GM21717 (cell line): ENCODE measurements around the gene APOH.

ENCODE experiments used
- ATAC-seq: cut with Tn5 transposase; IDR thresholded peaks from one replicate; pipeline ENCODE4 v1.9.1; 2021; ENCODE audit warnings: mild to moderate bottlenecking, moderate library complexity; ENCODE audit not compliant: unreplicated experiment

Gene APOH

DNA sequence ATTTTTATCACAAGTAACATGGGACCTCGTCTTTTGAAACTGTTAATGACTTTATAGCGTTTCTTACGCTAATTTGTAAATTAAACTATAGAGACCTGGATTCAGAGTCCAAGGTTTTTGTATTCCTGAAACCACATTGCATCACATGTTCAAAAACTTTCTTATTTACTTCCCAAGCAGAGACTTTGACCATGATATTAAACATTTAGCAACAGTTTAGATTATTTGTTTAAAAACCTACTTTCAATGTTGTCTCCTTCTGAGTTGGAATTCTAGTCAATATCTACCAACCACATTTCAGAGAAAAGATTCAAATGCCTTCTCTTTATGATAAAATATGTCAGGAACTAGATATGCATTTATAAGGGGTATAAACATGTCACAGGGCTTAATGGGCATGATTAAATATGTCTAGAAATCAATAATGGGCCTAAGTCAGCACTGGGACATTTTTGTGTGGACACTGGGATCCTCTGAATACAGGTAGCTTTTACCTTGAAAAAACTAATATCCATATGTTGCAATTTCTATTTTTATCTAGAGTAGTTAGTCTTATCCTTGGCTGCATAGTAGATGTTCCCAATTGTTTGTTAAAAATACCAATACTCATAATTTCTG is 6.3 kb upstream of the APOH start:
- ATAC-seq: no peak

DNA sequence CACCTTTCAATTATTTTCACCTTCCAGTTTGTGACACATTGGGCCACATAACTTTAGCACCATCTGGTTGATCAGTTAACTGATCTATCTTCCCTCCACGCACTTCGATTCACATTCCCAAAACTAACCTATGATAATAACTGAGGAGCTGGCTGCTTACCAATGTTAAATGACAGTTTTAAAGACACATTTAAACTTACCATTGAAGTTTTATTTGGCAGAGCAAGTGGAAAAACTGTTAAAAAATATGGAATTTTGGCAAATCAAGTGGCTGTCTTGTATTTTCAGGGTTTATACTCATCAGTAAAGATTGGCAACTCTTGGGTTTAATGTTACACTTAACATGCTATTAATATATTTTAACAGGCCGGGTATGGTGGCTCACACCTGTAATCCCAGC is 5.4 kb upstream of the APOH start:
- ATAC-seq: no peak

DNA sequence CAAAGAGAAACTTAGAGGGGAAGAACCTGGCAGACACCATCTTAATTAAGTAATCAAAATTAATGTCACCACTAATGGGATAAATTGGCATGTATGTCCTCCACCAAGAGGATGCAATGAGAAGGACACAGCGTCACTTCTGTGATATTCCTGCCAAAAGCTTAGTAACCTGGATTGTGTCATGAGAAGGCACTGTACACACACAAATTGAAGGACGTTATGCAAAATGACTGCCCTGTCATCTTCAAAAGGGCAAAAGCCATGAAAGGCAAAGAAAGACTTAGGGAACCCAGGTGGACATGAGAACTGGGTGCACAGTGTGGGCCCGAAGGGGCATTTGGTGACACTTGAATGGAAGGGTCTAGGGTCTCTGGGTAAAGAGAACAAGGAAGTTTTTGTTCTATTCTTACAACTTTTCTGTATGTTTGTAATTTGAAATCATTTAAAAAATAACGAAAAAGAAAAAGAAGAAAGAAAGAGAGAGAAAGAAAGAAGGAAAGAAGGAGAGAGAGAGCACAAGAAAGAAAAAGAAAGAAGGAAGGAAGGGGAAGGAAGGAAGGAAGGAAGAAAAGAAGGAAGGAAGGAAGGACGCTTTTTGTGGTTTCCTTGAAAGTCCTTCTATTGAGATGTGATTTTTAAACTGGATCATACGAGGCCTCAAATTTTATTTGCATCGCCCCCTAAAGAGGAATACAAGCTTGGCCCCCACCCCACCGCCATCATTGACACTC is 4.0 kb upstream of the APOH start:
- ATAC-seq: no peak

- no peak for ATAC-seq
These were observed 1.8 kb upstream of the APOH start for GRCh38 chr17:66230922-66231591.

DNA sequence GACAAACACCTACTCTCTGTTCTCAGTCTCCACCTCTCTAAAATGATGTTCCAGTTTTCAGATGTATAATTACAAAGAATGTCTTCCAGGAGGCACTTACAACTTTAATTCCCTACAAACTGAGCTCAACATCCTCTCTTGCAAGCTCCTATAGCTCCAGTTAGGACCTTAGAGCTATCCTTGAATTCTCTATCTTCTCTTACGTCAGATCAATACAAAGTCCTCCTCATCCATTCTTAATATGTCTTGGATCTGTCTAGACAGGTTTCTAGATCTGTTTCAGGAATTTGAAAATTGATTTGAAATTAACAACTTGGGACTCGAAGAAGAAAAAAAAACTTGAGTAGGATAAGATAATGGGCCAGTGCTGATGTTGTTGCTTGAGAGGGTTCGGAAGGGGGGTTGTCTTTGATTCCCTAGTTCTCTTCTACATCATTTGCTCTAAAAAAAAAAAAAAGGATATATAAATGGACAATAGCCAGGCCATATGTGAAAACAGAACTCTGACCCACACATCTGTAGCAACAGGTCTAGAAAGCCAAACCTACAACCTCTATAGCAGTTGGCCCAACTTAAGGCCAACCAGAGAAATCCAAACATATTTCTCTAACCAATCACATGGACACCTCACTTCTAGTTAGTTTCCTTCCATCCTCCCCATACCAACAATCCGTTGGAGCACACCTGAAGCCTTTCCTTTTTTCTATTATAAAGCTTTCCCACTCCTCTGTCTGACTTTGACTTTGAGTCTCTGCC is 746 bp upstream of the APOH start:
- no peak for ATAC-seq

- ATAC-seq: no peak
These were observed 1.8 kb downstream of the APOH start for GRCh38 chr17:66227212-66228045.

DNA sequence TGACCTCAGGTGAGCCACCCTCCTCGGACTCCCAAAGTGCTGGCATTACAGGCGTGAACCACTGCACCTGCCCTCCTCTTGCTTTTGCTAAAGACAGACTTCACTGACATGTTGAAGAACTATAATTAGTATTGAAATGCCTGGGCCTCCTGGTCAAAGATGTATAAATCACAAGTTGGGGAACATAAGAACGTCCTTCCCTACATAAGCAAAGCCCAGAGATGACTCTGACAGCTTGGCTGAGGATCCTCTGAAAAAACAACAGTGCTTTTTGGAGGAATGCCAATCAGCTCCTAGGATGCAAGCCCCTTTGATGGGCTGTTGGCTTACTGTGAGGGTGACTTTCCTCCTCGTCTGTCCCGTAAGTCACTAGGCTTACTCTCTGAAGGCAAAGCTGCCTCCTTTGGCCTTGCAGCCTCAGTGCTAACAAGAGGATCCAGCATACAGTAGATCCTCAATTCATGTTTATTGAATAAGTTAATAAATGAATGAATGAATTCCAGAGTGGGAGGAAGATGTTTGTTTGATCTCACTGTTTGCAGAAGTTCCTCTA is 6.3 kb downstream of the APOH start:
- ATAC-seq: no peak

DNA sequence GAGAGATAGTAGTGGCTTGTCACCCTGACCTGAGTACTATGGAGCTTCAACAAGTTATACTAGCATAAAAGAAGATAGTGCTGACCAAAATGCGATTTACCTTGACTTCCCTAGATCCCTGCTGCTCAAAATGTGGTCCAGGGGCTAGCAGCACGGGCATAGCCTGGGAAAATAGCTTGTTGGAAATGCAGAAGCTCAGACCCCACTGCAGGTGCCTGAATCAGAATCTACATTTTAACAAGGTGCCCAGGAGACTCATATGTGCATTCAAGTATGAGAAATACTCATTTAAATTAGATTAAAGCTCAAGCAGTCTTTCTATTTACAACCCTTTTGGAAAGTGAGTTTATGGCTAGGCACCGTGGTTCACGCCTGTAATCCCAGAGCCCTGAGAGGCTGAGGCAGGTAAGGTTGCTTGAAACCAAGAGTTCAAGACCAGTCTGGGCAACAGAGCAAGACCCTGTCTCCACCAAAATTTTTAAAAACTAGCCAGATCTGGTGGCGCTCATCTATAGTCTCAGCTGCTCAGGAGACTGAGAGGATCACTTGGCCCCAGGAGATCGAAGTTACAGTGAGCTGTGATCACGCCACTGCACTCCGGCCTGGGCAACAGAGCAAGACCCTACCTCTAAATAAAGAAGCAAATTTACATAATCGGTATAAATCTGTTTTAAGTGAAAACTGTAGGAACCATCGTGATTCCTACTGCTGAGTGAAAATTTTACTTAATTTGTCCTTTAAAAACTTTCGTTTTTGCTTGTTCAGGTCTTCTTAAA is 7.3 kb downstream of the APOH start:
- no peak for ATAC-seq

DNA sequence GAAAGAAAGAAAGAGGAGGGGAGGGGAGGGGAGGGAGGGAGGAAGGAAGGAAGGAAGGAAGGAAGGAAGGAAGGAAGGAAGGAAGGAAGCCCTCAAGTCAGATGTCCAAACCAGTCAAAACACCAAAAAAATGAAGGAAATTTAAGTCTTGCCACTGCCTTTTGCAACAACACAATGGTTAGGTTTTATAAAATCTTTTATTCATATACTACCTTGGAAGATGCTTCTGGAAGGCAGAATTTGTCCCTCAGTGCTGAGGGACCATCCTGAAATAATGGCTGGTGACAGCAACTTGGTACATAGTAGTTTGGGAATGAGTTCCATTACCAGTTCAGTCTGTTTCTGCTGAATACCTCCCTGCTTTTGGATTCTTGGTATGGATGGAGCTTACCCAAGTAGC is 7.9 kb downstream of the APOH start:
- no peak for ATAC-seq

DNA sequence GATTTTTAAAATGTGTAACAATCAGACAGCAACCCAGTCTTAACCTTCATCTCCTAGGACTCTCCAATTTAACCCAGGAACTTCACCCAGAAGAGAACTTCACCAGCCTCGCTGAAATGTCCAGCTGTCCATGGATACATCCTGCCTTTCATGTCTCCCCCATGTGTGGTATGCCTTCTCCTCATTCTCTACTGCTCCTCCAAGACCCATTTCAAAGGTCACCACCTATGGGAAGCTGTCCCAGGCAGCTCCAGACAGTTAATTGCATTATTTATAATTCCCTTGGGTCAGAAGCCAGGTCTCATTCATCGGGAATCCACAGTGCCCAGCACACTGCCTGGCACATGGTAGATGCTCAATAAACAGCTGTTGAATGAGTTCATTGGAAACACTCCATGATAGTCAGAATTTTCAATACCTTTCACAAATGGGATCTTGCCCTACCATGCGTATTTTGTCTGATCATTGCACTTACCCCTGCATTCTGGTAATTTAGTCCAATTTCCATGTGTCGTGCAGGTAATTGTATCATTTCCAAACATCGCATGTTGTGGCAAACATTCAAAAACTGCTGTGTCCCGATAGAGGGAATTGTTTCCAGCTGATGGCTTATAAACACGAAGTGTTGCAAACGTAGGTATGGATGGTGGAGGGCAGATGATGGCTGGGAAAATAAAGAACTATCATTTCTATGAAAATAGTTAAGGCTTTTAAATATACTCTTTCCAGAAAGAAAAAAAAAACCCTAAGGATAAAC is 9.0 kb downstream of the APOH start:
- no peak for ATAC-seq

- no peak for ATAC-seq
These were observed 13.7 kb downstream of the APOH start for GRCh38 chr17:66215529-66215911.

GRCh38 chr17:66214884-66215528 is 14.2 kb downstream of the APOH start:
- no peak for ATAC-seq

DNA sequence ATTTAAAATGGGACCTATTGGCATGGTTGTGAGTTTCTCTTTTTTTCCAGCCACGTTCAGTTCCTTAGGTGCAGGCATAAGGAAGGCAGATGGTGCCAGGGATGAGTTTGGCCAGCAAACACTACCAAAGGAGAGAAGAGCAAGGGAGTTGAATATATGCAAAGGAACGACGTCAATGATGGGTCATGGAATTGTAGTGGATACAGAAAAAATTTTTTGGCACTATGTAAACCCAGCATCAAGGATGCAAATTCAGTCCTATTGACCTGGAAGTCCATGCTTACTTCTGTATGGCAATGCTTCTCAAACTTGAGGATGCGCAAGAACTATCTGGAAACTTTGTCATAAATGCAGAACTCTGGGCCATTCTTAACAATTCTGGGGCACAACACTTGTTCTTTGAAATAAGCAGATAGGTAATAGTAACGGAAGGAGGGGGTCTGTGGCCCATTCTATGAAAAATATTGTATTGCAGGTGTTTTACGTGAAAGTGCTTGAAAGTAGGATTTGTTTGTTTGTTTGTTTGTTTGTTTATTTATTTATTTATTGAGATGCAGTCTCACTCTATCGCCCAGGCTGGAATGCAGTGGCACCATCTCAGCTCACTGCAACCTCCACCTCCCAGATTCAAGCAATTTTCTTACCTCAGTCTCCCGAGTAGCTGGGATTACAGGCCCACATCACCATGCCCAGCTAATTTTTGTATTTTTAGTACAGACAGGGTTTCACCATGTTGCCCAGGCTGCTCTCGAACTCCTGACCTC is 18.0 kb downstream of the APOH start:
- no peak for ATAC-seq

DNA sequence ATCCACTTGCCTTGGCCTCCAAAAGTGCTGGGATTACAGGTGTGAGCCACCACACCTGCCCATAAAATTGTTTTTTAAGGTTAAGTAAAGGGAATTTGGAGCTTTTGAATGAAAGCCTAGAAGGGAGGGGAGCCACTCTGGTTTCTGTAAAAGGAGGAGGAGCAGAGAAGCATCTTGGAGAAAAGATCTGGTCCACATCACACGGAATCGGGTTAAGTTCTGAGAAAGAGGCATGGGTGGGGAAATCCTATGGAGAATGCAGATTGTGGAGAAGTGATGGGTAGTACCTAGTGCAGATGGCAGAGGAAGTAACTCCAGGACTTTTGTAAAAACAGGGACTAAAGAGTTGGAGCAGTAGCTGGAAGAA is 19.0 kb downstream of the APOH start:
- ATAC-seq: no peak

DNA sequence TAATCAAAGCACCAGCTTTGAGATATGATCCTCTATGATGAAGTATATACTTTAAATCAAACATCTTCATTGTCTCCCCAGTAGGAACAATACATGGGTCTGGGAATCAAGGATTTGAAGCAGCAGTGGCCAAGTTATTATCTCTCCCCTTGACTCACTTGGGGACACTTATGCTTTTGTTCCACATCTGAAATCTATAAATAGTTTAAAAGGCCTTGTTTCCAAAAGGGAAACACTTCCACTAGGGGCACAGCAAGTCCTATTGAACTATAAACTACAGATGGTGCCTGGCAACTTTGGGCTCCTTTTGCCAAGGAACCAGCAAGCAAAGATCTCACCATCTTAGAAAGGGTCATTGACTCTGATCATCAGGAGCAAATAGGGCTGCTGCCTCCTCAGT is 21.3 kb downstream of the APOH start:
- no peak for ATAC-seq

DNA sequence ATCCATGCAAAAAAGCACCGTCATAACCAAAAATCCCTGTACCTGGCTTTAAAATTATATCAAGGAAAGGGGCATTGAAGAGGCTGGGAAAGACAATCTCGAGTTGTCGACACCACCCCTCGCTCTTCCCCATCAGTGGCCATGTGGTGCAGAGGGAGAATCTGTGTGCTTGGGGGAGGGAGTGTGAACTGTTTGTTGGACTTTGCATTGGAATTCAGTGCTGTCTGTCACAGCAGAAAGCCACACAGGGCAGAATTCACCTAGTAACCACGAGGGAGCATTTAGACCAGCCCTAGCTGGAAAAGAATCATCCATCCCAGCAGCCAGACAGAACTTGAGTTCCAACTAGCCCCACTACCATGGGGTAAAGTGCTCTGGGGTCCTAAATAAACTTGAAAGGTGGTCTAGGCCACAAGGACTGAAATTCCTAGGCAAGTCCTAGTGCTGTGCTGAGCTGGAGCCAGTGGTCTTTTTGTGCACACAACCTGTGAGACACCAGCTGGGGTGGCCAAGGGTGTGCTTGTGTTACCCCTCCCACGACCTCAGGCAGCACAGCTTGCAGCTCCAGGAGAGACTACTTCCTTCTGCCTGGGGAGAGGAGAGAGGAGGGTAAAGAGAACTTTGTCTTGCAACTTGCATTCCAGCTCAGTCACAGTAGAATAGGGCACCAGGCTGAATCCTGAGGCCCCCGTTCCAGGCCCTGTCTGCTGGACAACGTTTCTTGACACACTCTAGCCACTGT is 25.8 kb downstream of the APOH start:
- no peak for ATAC-seq

DNA sequence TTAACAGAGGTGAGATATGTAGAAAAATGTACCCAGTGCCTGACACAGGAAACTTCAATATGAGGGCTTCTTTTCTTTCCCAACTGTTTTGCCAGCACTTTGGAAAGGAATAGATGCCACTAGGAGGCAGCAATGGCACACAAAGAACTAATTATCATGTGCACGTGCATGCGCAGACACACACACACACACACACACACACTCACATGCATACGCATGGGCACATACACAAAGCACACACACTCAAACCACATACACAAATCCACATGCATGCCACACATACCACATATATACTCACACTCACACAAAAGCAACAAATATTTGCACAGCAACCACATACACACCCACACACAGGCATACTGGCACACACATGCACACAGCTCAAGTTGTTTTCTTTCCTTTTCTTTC is 28.5 kb downstream of the APOH start:
- no peak for ATAC-seq
